Activated naive CD4-positive, alpha-beta T cell treated with anti-CD3 and anti-CD28 coated beads, Interleukin-2, amount 10 ng/mL, durations not matched to agents 7 days and 5 days (primary cell): ENCODE data around the gene PIP5K1B.

Experiments
- CTCF ChIA-PET: fragments of 350-600 bp; sonication (Branson Sonifier 250); formaldehyde crosslinking; loops from one replicate; lab custom pipeline; 2021; ENCODE audit warnings: antibody characterized with exemption; lab: Charles Lee
- DNase-seq: peaks from one replicate; pipeline ENCODE4 v3.0.0-alpha.2; 2020
- H3K27ac Mint-ChIP-seq: one replicate; pipeline ENCODE4 v1.8.0; 2021; ENCODE audit warnings: mild to moderate bottlenecking, moderate library complexity, mixed read lengths
- H3K27me3 Mint-ChIP-seq: one replicate; pipeline ENCODE4 v1.8.0; 2021; ENCODE audit warnings: mild to moderate bottlenecking, mixed read lengths
- H3K36me3 Mint-ChIP-seq: one replicate; pipeline ENCODE4 v1.8.0; 2021; ENCODE audit warnings: mixed read lengths
- H3K4me1 Mint-ChIP-seq: one replicate; pipeline ENCODE4 v1.8.0; 2021; ENCODE audit warnings: mixed read lengths
- H3K4me3 Mint-ChIP-seq: one replicate; pipeline ENCODE4 v1.8.0; 2021; ENCODE audit warnings: mild to moderate bottlenecking, moderate library complexity, mixed read lengths
- H3K9me3 Mint-ChIP-seq: one replicate; pipeline ENCODE4 v1.8.0; 2021; ENCODE audit warnings: mixed read lengths

Gene PIP5K1B

DNA sequence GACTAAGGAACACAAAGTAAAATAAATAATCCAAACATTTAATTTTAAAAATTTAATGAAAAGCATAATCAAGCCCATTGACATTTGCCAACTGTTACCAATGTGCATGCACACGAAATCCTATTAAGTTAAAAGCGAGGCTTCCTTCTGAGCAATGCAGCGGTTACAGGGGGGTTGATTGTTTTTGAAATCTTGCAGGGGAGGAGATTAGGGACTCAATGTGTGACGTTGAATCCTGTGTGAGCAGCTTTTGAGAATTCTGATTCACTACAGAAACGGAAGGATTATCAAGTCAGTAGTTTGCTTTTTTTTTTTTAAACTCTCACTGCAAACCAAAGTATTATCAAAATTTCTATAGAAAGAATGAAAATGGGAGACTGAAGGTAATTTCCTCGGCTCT is 199.4 kb downstream of the PIP5K1B start:
- Mint-ChIP-seq H3K27ac (no peak overlapping the region), H3K27me3 (no peaks in the 10 kb centered on the region), H3K9me3 (no peaks in the 10 kb centered on the region), H3K36me3 (no peaks in the 10 kb centered on the region), H3K4me3 (no peak overlapping the region), H3K4me1 (peaks cover 17% of the 10 kb centered on the region)
- DNase-seq: no peak
- CTCF ChIA-PET: no interaction called here

DNA sequence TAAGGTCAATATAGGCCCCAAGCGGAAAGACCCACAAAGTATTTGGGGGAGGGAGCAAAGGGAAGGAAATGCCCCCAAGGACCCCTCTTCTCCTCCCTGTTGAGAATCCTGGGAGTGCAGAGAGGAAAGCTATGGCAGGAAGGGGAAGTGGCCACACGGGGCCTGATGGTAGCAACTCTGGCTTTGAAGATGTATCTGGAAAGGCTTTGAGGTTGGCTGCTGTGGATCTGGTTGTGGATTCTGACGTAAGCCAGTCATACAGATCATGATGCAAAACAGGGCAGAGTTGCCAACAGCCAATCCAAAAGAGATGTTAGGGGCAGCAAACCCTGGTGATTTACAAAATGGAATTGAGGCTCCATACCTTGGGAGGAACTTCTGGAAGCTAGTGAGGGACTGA is 200.1 kb downstream of the PIP5K1B start:
- no peak for DNase-seq
- H3K36me3 Mint-ChIP-seq: no peaks in the 10 kb centered on the region
- no peak overlapping the region for H3K4me3 Mint-ChIP-seq
- H3K27me3 Mint-ChIP-seq: no peaks in the 10 kb centered on the region
- H3K27ac Mint-ChIP-seq: peak overlapping the region; percentile 5
- CTCF ChIA-PET: no interaction called here
- H3K9me3 Mint-ChIP-seq: no peaks in the 10 kb centered on the region
- H3K4me1 Mint-ChIP-seq: peaks cover 17% of the 10 kb centered on the region

DNA sequence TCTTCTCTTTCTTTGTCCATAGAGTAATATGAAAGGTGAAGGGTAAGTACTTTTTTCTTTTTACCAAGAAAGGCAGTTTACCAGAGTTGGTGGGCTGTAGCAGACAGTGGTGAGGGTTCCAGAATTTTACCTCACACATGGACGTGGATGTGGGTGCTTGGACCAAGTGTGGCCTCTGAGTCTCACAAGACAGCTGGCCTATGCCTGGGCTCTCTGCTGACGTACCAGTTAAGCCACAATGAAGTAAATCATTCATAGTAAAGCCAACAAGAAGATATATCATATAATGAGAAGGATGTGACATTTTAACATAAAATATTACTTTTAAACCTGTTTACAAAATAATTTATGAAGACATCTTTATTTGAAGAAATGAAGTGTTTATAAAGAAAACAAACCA is 202.9 kb downstream of the PIP5K1B start:
- CTCF ChIA-PET: no interaction called here
- peaks cover 4% of the 10 kb centered on the region for H3K27me3 Mint-ChIP-seq
- no peak overlapping the region for H3K4me3 Mint-ChIP-seq
- DNase-seq: no peak
- no peaks in the 10 kb centered on the region for H3K36me3 Mint-ChIP-seq
- H3K27ac Mint-ChIP-seq: no peak overlapping the region
- no peaks in the 10 kb centered on the region for H3K9me3 Mint-ChIP-seq
- peaks cover 19% of the 10 kb centered on the region for H3K4me1 Mint-ChIP-seq

DNA sequence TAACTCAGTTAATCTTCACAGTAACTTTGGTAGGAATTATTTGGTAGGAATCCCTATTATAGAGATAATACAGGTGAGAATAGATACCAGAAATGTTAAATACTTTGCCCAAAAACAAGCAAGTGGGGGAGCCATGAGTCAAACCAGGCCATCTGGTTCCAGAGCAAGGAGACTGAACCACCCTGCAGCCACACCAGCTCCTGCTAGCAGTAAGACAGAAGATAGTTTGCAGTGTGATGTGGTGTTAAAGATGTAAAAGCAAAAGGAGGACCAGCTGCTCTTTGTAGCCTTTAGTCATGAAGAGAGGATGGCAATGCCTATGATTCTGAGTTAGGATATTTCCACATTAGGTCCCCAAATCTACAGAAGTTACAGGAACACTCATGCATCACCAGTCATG is 207.5 kb downstream of the PIP5K1B start:
- no peaks in the 10 kb centered on the region for H3K36me3 Mint-ChIP-seq
- H3K27me3 Mint-ChIP-seq: peaks cover 4% of the 10 kb centered on the region
- H3K4me1 Mint-ChIP-seq: peaks cover 15% of the 10 kb centered on the region
- H3K9me3 Mint-ChIP-seq: no peaks in the 10 kb centered on the region
- CTCF ChIA-PET: interaction anchor here (1.0 kb wide), 1 partner anchor 87 kb away, joined by 5 read pairs; no protein-coding TSS in a partner anchor
- no peak overlapping the region for H3K27ac Mint-ChIP-seq
- no peak overlapping the region for H3K4me3 Mint-ChIP-seq
- no peak for DNase-seq

DNA sequence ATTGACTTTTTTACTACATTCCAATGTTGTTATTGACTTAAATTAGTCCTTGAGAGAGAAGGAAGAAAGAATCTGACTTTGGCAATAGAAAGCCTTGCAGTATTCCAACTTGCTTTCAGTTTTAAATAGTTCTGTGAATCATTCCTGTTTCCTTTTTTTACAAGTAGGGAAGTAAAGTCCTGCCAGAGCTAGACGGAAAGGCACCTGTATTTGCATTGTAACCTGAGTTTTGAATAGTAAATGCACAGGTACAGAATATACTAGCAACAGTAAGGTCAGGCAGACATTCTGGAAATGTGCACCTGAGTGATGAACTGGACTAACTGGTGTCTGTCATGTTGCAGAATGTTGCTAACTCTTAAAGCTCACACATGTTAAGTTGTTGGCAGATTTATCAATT is 208.0 kb downstream of the PIP5K1B start:
- CTCF ChIA-PET: interaction anchor here (0.6 kb wide), 1 partner anchor 86 kb away, joined by 3 read pairs; no protein-coding TSS in a partner anchor
- Mint-ChIP-seq H3K36me3 (no peaks in the 10 kb centered on the region), H3K9me3 (no peaks in the 10 kb centered on the region), H3K4me3 (no peak overlapping the region), H3K27ac (no peak overlapping the region), H3K4me1 (peaks cover 15% of the 10 kb centered on the region), H3K27me3 (peaks cover 4% of the 10 kb centered on the region)
- no peak for DNase-seq

DNA sequence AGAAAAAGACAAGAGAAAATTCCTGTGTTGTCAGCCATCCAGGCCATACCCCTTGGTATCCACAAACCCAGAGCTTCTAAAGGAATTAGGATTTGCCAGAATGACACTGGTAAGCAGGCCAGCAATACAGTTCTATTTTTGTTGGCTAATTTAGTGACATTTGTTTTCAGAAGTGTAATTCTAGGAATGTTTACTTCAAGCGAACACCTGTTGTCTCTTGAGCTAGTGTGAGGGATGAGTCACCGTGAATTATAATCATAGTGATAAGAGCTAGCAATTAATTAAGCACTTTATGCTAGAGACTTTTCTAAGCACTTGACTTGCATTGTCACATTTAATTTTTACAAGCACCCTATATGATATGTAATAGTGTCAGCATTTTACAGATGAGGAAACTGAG is 209.7 kb downstream of the PIP5K1B start:
- Mint-ChIP-seq H3K4me1 (peaks cover 20% of the 10 kb centered on the region), H3K27me3 (peaks cover 4% of the 10 kb centered on the region), H3K9me3 (no peaks in the 10 kb centered on the region), H3K4me3 (no peak overlapping the region), H3K36me3 (no peaks in the 10 kb centered on the region), H3K27ac (no peak overlapping the region)
- CTCF ChIA-PET: no interaction called here
- DNase-seq: no peak

DNA sequence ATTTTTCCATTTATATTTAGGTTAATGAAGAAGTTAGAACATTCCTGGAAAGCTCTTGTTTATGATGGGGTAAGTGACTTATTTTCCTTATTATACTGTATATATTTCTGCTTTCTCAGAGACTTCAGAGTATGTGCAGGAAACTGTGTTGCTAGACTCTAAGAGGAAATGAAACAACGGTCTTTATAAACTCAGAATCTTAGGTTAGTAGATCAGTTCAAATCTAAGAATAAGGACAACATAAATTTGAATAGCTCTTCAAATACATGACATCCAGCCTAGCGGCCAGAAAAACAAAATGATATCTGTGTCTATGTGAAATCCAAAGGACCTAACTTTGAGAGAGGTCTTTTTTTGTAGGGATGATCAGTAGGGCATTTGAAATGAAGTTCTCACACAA is 214.6 kb downstream of the PIP5K1B start:
- Mint-ChIP-seq H3K4me1 (peaks cover 23% of the 10 kb centered on the region), H3K36me3 (no peaks in the 10 kb centered on the region), H3K27ac (no peak overlapping the region), H3K27me3 (peaks cover 7% of the 10 kb centered on the region), H3K4me3 (no peak overlapping the region), H3K9me3 (no peaks in the 10 kb centered on the region)
- CTCF ChIA-PET: no interaction called here
- DNase-seq: no peak

DNA sequence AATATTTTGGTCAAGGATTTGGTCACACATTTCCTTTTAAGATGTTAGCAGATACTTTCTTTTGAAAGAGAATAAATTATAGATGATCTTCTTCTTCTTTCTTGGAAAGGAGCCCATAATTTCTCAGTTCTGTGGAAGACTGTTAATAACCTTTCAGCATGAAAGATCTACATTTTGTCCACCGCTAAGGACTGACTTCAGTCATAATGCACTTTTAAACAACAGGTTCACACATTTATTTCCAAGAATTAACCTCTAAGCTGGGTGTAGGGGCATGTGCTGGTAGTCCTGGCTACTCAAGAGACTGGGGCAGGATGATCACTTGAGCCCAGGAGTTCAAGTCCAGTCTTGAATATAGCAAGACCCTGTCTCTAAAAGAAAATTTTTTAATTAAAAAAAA is 215.9 kb downstream of the PIP5K1B start:
- H3K9me3 Mint-ChIP-seq: no peaks in the 10 kb centered on the region
- H3K36me3 Mint-ChIP-seq: no peaks in the 10 kb centered on the region
- peaks cover 10% of the 10 kb centered on the region for H3K27me3 Mint-ChIP-seq
- no peak for DNase-seq
- no peak overlapping the region for H3K27ac Mint-ChIP-seq
- no peak overlapping the region for H3K4me3 Mint-ChIP-seq
- CTCF ChIA-PET: interaction anchor here (0.6 kb wide), 1 partner anchor 68 kb away, joined by 3 read pairs; no protein-coding TSS in a partner anchor
- peaks cover 13% of the 10 kb centered on the region for H3K4me1 Mint-ChIP-seq

DNA sequence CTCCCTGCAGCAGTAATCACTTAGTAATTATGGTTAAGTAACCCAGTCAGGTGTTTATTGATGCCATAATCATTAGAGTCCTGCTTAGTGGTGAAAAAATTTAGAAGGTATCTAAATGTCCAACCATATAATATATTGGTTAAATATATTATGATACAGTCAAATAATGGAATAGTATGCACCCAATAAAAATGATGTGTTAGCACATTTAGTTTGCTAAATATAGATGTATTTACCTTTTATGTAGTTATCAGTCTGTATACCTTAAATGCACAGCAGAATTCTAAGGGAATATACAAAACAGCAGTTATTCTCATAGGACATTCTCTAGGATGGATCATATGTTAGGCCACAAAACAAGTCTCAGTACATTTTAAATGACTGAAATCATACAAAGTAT is 218.4 kb downstream of the PIP5K1B start:
- peaks cover 13% of the 10 kb centered on the region for H3K4me1 Mint-ChIP-seq

DNA sequence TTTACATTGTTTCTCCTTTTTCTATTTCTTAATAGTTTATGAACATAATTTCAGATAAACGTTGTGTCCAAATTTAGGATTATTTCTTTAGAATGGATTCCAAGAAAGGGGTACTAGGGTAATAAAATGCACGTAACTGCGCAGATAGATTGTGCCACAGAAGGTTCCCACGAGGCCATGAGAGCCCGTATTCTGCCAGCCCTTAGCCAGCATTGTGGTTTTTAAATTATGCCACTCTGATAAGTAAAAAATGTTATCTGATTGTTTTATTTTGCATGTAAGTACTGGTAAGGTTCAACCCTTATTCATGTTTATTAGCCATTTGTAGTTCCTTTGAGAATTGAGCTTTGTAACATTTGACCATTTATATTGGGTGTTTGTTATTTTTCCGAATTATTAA is 220.1 kb downstream of the PIP5K1B start:
- no peak for DNase-seq
- peaks cover 34% of the 10 kb centered on the region for H3K27me3 Mint-ChIP-seq
- CTCF ChIA-PET: no interaction called here
- H3K4me1 Mint-ChIP-seq: peaks cover 4% of the 10 kb centered on the region
- no peaks in the 10 kb centered on the region for H3K36me3 Mint-ChIP-seq
- H3K4me3 Mint-ChIP-seq: no peak overlapping the region
- H3K27ac Mint-ChIP-seq: no peak overlapping the region
- no peaks in the 10 kb centered on the region for H3K9me3 Mint-ChIP-seq

More for the DNA sequence above, 218.4 kb downstream of the PIP5K1B start:
- Mint-ChIP-seq H3K27me3 (peaks cover 19% of the 10 kb centered on the region), H3K27ac (no peak overlapping the region), H3K4me3 (no peak overlapping the region), H3K36me3 (no peaks in the 10 kb centered on the region), H3K9me3 (no peaks in the 10 kb centered on the region)
- DNase-seq: no peak
- CTCF ChIA-PET: interaction anchor here (0.7 kb wide), 1 partner anchor 76 kb away, joined by 3 read pairs; no protein-coding TSS in a partner anchor

DNA sequence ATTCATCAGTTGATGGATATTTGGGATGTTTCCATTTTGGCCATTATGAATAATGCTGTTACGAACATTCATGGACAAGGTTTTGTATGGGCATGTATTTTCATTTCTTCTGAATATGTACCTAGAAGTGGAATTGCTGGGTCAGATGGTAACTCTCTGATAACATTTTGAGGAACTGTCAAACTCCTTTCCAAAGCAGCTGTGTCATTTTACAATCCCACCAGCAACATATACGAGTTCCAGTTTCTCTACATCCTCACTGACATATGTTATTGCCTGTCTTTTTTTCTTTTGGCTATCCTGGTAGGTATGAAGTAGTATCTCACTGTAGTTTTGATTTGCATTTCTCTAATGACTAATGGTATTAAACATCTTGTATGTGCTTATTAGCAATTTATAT is 222.1 kb downstream of the PIP5K1B start:
- DNase-seq: no peak
- Mint-ChIP-seq H3K27me3 (peaks cover 37% of the 10 kb centered on the region), H3K4me3 (no peak overlapping the region), H3K4me1 (peaks cover 12% of the 10 kb centered on the region), H3K9me3 (no peaks in the 10 kb centered on the region), H3K27ac (no peak overlapping the region), H3K36me3 (no peaks in the 10 kb centered on the region)
- CTCF ChIA-PET: no interaction called here

DNA sequence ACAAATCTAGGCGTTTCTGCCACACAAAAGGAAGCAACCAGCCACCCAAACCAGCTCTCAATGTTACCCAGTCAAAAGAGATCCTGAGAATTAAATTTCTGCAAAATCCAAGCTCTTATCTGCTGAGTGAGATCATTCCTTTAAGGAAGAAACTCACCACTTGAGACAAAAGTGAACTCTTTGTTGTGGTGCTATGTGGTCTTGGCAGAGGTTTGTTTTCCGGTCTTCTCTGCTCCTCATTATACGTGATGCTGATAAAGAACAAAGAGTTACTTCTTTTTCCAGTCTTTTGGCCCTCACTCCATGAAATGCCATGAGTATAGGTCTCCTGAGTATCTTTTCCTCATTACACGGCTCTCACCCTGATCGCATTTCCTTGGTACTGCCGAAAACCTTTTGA is 226.8 kb downstream of the PIP5K1B start:
- H3K9me3 Mint-ChIP-seq: no peaks in the 10 kb centered on the region
- DNase-seq: peak; percentile 40
- no peak overlapping the region for H3K27ac Mint-ChIP-seq
- peaks cover 23% of the 10 kb centered on the region for H3K4me1 Mint-ChIP-seq
- H3K36me3 Mint-ChIP-seq: no peaks in the 10 kb centered on the region
- peaks cover 45% of the 10 kb centered on the region for H3K27me3 Mint-ChIP-seq
- CTCF ChIA-PET: interaction anchor here (0.7 to 0.8 kb wide), 4 partner anchors 10 to 222 kb away, joined by 3 read pairs; no protein-coding TSS in a partner anchor
- no peak overlapping the region for H3K4me3 Mint-ChIP-seq

DNA sequence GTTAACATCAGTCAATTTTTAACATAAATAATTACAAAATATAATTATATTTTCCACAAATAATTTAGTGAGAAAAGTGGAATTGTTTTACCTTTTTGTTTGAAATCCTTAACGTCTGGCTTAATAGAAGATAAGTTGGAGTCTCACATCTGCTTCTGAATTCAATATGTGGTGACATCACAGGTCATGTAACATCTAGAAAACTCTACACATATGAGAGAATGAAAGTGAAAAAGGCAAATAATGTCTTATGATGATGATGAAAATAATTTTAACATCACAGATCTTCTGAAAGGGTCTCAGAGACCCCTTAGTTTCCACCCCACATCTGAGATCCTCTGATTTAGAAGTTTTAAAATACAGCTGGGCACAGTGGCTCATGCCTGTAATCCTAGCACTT is 227.4 kb downstream of the PIP5K1B start:
- Mint-ChIP-seq H3K27ac (no peak overlapping the region), H3K4me1 (peaks cover 23% of the 10 kb centered on the region), H3K27me3 (peaks cover 51% of the 10 kb centered on the region), H3K36me3 (no peaks in the 10 kb centered on the region), H3K4me3 (no peak overlapping the region), H3K9me3 (no peaks in the 10 kb centered on the region)
- no peak for DNase-seq
- CTCF ChIA-PET: no interaction called here

DNA sequence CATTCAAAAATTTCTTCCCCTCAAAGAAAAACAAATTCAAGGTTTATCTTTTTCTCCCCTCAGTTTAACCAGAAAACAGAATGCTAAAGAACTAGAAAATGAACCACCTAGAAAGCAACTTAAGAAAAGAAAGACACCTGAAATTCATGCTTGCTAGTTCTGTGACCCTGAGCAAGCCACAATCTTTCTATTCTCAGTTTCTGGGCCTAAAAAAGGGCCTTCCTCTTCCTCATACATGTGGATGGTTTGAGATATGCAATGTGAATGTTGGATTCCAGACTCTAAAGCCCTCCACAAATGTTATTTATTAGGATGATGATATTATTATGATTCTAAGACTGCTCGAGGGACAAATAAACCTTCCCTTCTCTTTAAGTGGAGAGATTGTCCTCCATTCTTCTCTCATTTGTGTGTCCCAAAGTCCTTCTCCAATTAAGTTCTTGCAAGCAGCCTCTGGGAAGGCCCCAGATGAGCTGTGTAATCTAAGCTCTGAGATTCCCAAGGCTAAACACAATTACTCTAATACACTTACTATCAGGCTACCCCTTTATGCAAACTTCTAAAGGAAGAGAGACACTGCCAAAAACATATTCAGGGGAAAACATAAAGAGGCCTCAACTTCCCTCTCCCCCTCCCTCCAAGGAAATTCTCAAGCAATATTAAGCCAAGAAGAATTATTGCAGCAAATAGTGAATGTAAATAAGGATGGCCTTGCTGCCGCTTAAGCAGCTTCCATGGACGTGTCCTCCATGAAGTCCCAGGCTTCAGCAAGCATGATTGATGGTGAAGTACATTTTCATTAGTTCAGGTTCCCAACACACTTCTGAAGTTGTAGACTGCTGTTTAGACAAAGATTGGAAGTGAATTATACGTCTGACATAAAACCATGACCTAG is 228.6 kb downstream of the PIP5K1B start:
- peaks cover 23% of the 10 kb centered on the region for H3K4me1 Mint-ChIP-seq
- CTCF ChIA-PET: interaction anchor here (0.6 kb wide), 1 partner anchor 41 kb away, joined by 3 read pairs; no protein-coding TSS in a partner anchor
- peaks cover 57% of the 10 kb centered on the region for H3K27me3 Mint-ChIP-seq
- no peaks in the 10 kb centered on the region for H3K36me3 Mint-ChIP-seq
- no peak overlapping the region for H3K4me3 Mint-ChIP-seq
- H3K27ac Mint-ChIP-seq: no peak overlapping the region
- no peaks in the 10 kb centered on the region for H3K9me3 Mint-ChIP-seq
- DNase-seq: no peak

DNA sequence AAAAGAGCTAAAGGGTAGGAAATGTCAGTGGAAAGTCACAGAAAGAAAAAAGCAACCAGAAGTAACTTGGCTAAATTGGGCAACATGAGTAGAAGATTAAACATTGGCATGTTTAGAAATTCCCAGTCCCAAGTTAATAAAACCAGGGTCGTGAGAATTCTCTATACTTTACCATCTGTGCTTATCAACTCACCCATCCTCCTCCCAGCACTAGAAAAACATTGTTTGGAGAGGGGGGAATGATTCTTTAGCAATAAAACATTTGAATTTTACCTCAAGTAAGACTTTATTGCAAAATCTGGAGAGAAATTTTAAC is 229.2 kb downstream of the PIP5K1B start:
- no peaks in the 10 kb centered on the region for H3K36me3 Mint-ChIP-seq
- CTCF ChIA-PET: interaction anchor here (0.6 to 0.8 kb wide), 2 partner anchors 42 to 252 kb away, joined by 3 read pairs; no protein-coding TSS in a partner anchor
- no peak overlapping the region for H3K27ac Mint-ChIP-seq
- H3K4me1 Mint-ChIP-seq: peaks cover 23% of the 10 kb centered on the region
- DNase-seq: no peak
- H3K4me3 Mint-ChIP-seq: no peak overlapping the region
- H3K27me3 Mint-ChIP-seq: peaks cover 57% of the 10 kb centered on the region
- H3K9me3 Mint-ChIP-seq: no peaks in the 10 kb centered on the region
